IMR-90 (cell line): ENCODE measurements around the gene CST9L. TPM values are rescaled to one million over a fixed set of nuclear protein-coding genes. Genes with fewer than 3 reads are reported as not detected.

Experiments
- ATAC-seq: fragments of 200-7000 bp; cut with Tn5 transposase; 2 replicates; pipeline ENCODE4 v1.9.1; 2020; ENCODE audit warnings: low read depth, mild to moderate bottlenecking, moderate library complexity
- BruUV-seq: library from RNA; stranded (reverse); fragments of 400-500 nt; replicated peaks from 2 replicates; lab custom pipeline; 2021; lab: Mats Ljungman, UMichigan
- CTCF ChIA-PET: fragments of 300-600 bp; formaldehyde crosslinking; extraction: SDS; loops from one replicate; lab custom pipeline; 2021; ENCODE audit warnings: antibody characterized with exemption; lab: Yijun Ruan, JAX
- POLR2A ChIA-PET: fragments of 300-600 bp; sonication (Branson Sonifier 250); formaldehyde crosslinking; loops from one replicate; lab custom pipeline; 2022; ENCODE audit warnings: antibody characterized with exemption; ENCODE audit not compliant: unreplicated experiment; lab: Charles Lee
- DNase-seq: peaks from one replicate; pipeline ENCODE4 v3.0.0; 2013
- H2AFZ ChIP-seq: replicated peaks from 2 replicates; pipeline ENCODE3; 2013; ENCODE audit warnings: low read length, mild to moderate bottlenecking; ENCODE audit not compliant: poor library complexity
- H2AK5ac ChIP-seq: 2 replicates; pipeline ENCODE4 v1.6.1; 2013; ENCODE audit warnings: low read depth, low read length, inconsistent platforms
- H2AK9ac ChIP-seq: replicated peaks from 2 replicates; pipeline ENCODE3; 2013; ENCODE audit warnings: mild to moderate bottlenecking, low read depth, low read length, moderate library complexity; ENCODE audit not compliant: poor library complexity
- H2BK120ac ChIP-seq: 2 replicates; pipeline ENCODE4 v1.6.1; 2013; ENCODE audit warnings: low read depth, low read length, inconsistent platforms
- H2BK15ac ChIP-seq: 3 replicates; pipeline ENCODE4 v1.6.1; 2013; ENCODE audit warnings: low read depth, low read length, inconsistent platforms
- H2BK20ac ChIP-seq: 2 replicates; pipeline ENCODE4 v1.6.1; 2013; ENCODE audit warnings: low read depth, mild to moderate bottlenecking, inconsistent platforms, low read length, moderate library complexity
- H2BK5ac ChIP-seq: 2 replicates; pipeline ENCODE4 v1.6.1; 2013; ENCODE audit warnings: mild to moderate bottlenecking, low read depth, low read length, inconsistent platforms; ENCODE audit not compliant: poor library complexity, severe bottlenecking
- H3K14ac ChIP-seq: replicated peaks from 2 replicates; pipeline ENCODE4 v1.6.1; 2013; ENCODE audit warnings: low read depth, low read length, inconsistent platforms
- H3K18ac ChIP-seq: 2 replicates; pipeline ENCODE4 v1.6.1; 2013; ENCODE audit warnings: low read depth, low read length, control low read depth
- H3K23ac ChIP-seq: 2 replicates; pipeline ENCODE4 v1.6.1; 2013; ENCODE audit warnings: low read depth, low read length, inconsistent platforms
- H3K27ac ChIP-seq: 2 replicates; pipeline ENCODE4 v1.5.1; 2013; ENCODE audit warnings: mild to moderate bottlenecking, control low read depth, low read length; ENCODE audit not compliant: insufficient read depth
- H3K27me3 ChIP-seq: 2 replicates; pipeline ENCODE4 v1.6.1; 2013; ENCODE audit warnings: low read length; ENCODE audit not compliant: control insufficient read depth, insufficient read depth
- H3K36me3 ChIP-seq: 2 replicates; pipeline ENCODE4 v1.6.1; 2013; ENCODE audit warnings: low read length, mixed read lengths; ENCODE audit not compliant: control insufficient read depth, insufficient read depth
- H3K4ac ChIP-seq: 2 replicates; pipeline ENCODE4 v1.6.1; 2013; ENCODE audit warnings: low read depth, low read length, inconsistent platforms
- H3K4me1 ChIP-seq: 2 replicates; pipeline ENCODE4 v1.6.1; 2013; ENCODE audit warnings: low read length, mixed read lengths; ENCODE audit not compliant: control insufficient read depth, insufficient read depth
- H3K4me2 ChIP-seq: 2 replicates; pipeline ENCODE4 v1.6.1; 2013; ENCODE audit warnings: low read depth, mild to moderate bottlenecking, control low read depth, low read length, moderate library complexity
- H3K4me3 ChIP-seq: 2 replicates; pipeline ENCODE4 v1.5.1; 2013; ENCODE audit warnings: low read depth, mild to moderate bottlenecking, control low read depth, low read length, moderate library complexity; ENCODE audit not compliant: insufficient read depth
- H3K56ac ChIP-seq: 2 replicates; pipeline ENCODE4 v1.6.1; 2013; ENCODE audit warnings: low read length, inconsistent platforms; ENCODE audit not compliant: insufficient read depth; ENCODE audit errors: extremely low read depth
- H3K79me1 ChIP-seq, 2 experiments: 2 replicates each; pipeline ENCODE4 v1.6.1; 2013; ENCODE audit warnings: low read length in 2 of 2, inconsistent platforms in 1 of 2, low read depth in 1 of 2
- H3K9ac ChIP-seq: 2 replicates; pipeline ENCODE4 v1.6.1; 2013; ENCODE audit warnings: low read depth, low read length, control low read depth
- H3K9me1 ChIP-seq: 2 replicates; pipeline ENCODE4 v1.6.1; 2013; ENCODE audit warnings: low read length, inconsistent platforms; ENCODE audit not compliant: insufficient read depth
- H3K9me3 ChIP-seq: 2 replicates; pipeline ENCODE4 v1.6.1; 2013; ENCODE audit warnings: low read length; ENCODE audit not compliant: control insufficient read depth, insufficient read depth
- H4K20me1 ChIP-seq: 2 replicates; pipeline ENCODE4 v1.6.1; 2013; ENCODE audit warnings: low read length, inconsistent platforms; ENCODE audit not compliant: insufficient read depth
- H4K5ac ChIP-seq: 2 replicates; pipeline ENCODE4 v1.6.1; 2013; ENCODE audit warnings: mild to moderate bottlenecking, low read depth, low read length, control low read depth
- H4K8ac ChIP-seq, 2 experiments: 2 replicates each; pipeline ENCODE4 v1.6.1; 2013; ENCODE audit warnings: low read depth in 2 of 2, low read length in 2 of 2, control low read depth in 1 of 2, inconsistent platforms in 1 of 2
- H4K91ac ChIP-seq: 2 replicates; pipeline ENCODE4 v1.6.1; 2013; ENCODE audit warnings: low read depth, low read length, inconsistent platforms; ENCODE audit not compliant: insufficient read depth
- CEBPB ChIP-seq: IDR thresholded peaks from 2 replicates; pipeline ENCODE4 v1.6.1; 2012; ENCODE audit warnings: low read depth, low read length, improper control_type of control experiment
- CHD1 ChIP-seq: IDR thresholded peaks from 2 replicates; pipeline ENCODE4 v1.6.1; 2012; ENCODE audit warnings: low read depth, low read length, improper control_type of control experiment
- MXI1 ChIP-seq: IDR thresholded peaks from 2 replicates; pipeline ENCODE4 v1.6.1; 2012; ENCODE audit warnings: low read depth, mild to moderate bottlenecking, low read length, moderate library complexity, borderline replicate concordance
- WGBS, 2 experiments: methylation state at CpG; one replicate each; pipeline versions ENCODE4 v1.1.5 to v1.1.7; 2013; ENCODE audit warnings: missing lambda C conversion rate in 2 of 2; ENCODE audit not compliant: insufficient read length in 1 of 2; ENCODE audit errors: extremely low coverage in 2 of 2; 5-methylcytosine and 5-hydroxymethylcytosine counted together
- dilution Hi-C: fragments of 300-500 bp; cut with HindIII; formaldehyde crosslinking; loops from one replicate; pipeline ENCODE4 v1.14.3; 2018; ENCODE audit warnings: low sequenced_read_pairs; ENCODE audit not compliant: unreplicated experiment
- in situ Hi-C: fragments of 300-500 bp; cut with MboI; formaldehyde crosslinking; loops from 3 replicates; pipeline ENCODE4 v1.14.3; 2019; ENCODE audit warnings: low sequenced_read_pairs, inconsistent platforms, mixed read lengths
- intact Hi-C: fragments of 100-400 bp; cut with micrococcal nuclease; formaldehyde crosslinking; loops from 2 replicates; pipeline ENCODE4 v1.10.0; 2022
- polyA plus RNA-seq, 3 experiments: library from polyadenylated mRNA; depleted of rRNA; stranded (reverse); fragments of >200 nt; gene quantifications; 2 replicates each; pipeline ENCODE4 v1.2.3, GENCODE V29; 2012; ENCODE audit warnings: low replicate concordance in 1 of 3
- total RNA-seq: library from RNA; depleted of rRNA; stranded (reverse); fragments of >200 nt; gene quantifications from 2 replicates; pipeline ENCODE4 v1.2.3, GENCODE V29; 2012

The CST9L gene
- total and polyA plus RNA-seq, 2 of the 4 experiments (the other 2 are of a cell fraction) = not detected

DNA sequence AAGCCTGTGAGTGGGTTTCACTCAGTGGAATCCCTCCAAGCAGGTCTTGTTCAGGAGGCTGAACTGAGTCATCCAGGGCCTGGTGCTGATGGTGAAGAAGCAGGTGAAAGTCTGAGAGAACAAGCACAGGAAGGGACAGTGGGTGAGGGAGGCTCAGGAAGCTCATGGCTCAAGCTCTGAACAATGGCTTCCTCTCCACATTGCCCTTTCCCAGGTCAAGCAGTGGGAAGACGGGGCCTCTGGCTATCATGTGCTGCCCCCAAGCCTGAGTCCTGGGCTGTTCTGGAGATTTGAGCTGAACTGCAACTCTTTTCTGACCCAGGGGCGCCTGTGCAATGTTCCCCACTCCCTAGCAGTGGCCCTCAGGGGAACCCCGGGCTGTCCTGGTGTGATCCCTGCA, 3.4 kb downstream of the CST9L start:
- Histone ChIP-seq H4K8ac (no peak overlapping the region), H3K9ac (no peak overlapping the region), H3K18ac (no peak overlapping the region), H3K4me3 (no peak overlapping the region), H3K27ac (no peak overlapping the region), H3K9me3 (peaks cover 4% of the 10 kb centered on the region; the same call in 1 of the 2 replicates), H3K27me3 (peaks cover 3% of the 10 kb centered on the region), H3K4me1 (no peaks in the 10 kb centered on the region), H2BK5ac (no peak overlapping the region), H3K4me2 (no peak overlapping the region), H2AFZ (no peak overlapping the region), H2AK9ac (no peak overlapping the region), H4K91ac (no peak overlapping the region), H2BK120ac (no peak overlapping the region), H3K14ac (no peak overlapping the region), H4K20me1 (no peaks in the 10 kb centered on the region), H3K4ac (no peak overlapping the region), H3K36me3 (no peaks in the 10 kb centered on the region), H2BK15ac (no peak overlapping the region), H4K5ac (no peak overlapping the region), H3K9me1 (no peaks in the 10 kb centered on the region), H2BK20ac (no peak overlapping the region), H3K23ac (no peak overlapping the region), H3K79me1 (no peaks in the 10 kb centered on the region), H3K56ac (no peak overlapping the region), H2AK5ac (no peak overlapping the region)
- intact Hi-C loops (no loop called here), in situ Hi-C loops (no loop called here), dilution Hi-C loops (no loop called here)
- DNase-seq = no peak
- TF ChIP-seq MXI1 = no peak
- TF ChIP-seq CHD1 = no peak
- no peak for TF ChIP-seq CEBPB
- no TSS peak for BruUV-seq
- no peak for ATAC-seq
- POLR2A ChIA-PET = no interaction called here
- CTCF ChIA-PET = no interaction called here
- no CpG with 5 or more reads among the region's 3 CpGs for WGBS, 2 experiments
